Measurements from ENCODE around the gene TIAM2. TPM values are rescaled to one million over a fixed set of nuclear protein-coding genes. Genes with fewer than 3 reads are reported as not detected.

The TIAM2 gene
- total RNA-seq, 1 experiment from 2014 or later, result 9.1 TPM

- TF ChIP-seq, protein P1, sequence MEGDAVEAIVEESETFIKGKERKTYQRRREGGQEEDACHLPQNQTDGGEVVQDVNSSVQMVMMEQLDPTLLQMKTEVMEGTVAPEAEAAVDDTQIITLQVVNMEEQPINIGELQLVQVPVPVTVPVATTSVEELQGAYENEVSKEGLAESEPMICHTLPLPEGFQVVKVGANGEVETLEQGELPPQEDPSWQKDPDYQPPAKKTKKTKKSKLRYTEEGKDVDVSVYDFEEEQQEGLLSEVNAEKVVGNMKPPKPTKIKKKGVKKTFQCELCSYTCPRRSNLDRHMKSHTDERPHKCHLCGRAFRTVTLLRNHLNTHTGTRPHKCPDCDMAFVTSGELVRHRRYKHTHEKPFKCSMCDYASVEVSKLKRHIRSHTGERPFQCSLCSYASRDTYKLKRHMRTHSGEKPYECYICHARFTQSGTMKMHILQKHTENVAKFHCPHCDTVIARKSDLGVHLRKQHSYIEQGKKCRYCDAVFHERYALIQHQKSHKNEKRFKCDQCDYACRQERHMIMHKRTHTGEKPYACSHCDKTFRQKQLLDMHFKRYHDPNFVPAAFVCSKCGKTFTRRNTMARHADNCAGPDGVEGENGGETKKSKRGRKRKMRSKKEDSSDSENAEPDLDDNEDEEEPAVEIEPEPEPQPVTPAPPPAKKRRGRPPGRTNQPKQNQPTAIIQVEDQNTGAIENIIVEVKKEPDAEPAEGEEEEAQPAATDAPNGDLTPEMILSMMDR (conservative IDR thresholded peaks at IDR 0.05; ENCODE audit: low read depth, low read length), result no peak
- no TSS peak for BruUV-seq (replicated peaks)
- Histone ChIP-seq H3K27me3 (replicated peaks; ENCODE audit: insufficient read depth, low read depth, low read length, poor library complexity) (no peaks in the 10 kb centered on the region), H3K27ac (ENCODE audit: low read depth, low read length, poor library complexity, severe bottlenecking) (no peak overlapping the region), H3K4me3 (ENCODE audit: low read depth, low read length, poor library complexity, severe bottlenecking) (no peak overlapping the region), H3K9me3 (ENCODE audit: low read depth, low read length, poor library complexity, severe bottlenecking) (no peaks in the 10 kb centered on the region), H3K4me1 (ENCODE audit: insufficient read depth, low read length, poor library complexity, severe bottlenecking) (no peaks in the 10 kb centered on the region), H3K36me3 (ENCODE audit: insufficient read depth, low read length, poor library complexity, severe bottlenecking) (no peaks in the 10 kb centered on the region)
- intact Hi-C loops (cut with micrococcal nuclease; ENCODE audit: unreplicated experiment), result no loop called here
- ChIA-PET POLR2A (ENCODE audit: low non-redundant PET) (no interaction called here), CTCF (no interaction called here)
- no peak for DNase-seq (ENCODE audit: low spot score)
Measured at GRCh38 chr6:154986787-154987235, 8.3 kb upstream of the TIAM2 start.

DNA sequence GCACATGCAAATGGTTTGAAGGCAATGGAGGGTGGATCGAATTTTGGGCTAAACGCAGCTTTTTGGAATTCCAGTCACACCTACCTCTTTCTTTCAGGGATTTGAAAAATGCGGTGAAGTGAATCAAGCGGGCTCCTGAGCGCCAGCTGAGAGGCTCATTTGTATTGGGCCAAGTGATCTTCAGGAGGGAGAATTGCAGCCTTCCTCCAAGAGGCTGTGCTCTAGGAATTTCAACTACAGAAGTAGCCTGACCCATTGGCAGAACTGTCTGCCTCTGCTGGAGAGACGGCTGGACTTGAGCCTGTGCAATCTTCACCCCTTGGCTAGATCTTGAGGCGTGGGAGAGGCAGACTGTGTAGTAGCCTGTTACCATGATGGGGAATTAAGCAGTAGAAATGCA lies 5.7 kb upstream of the TIAM2 start:
- intact Hi-C loops (cut with micrococcal nuclease; ENCODE audit: unreplicated experiment), result no loop called here
- ChIA-PET POLR2A (ENCODE audit: low non-redundant PET) (interaction anchor here (0.7 kb wide), 1 partner anchor 12 kb away, joined by 3 read pairs; no protein-coding TSS in a partner anchor), CTCF (no interaction called here)
- no peaks in the 10 kb centered on the region for H3K9me3 ChIP-seq (ENCODE audit: low read depth, low read length, poor library complexity, severe bottlenecking)
- no peaks in the 10 kb centered on the region for H3K4me1 ChIP-seq (ENCODE audit: insufficient read depth, low read length, poor library complexity, severe bottlenecking)
- no peak for DNase-seq (ENCODE audit: low spot score)
- no peak overlapping the region for H3K4me3 ChIP-seq (ENCODE audit: low read depth, low read length, poor library complexity, severe bottlenecking)
- no TSS peak for BruUV-seq (replicated peaks)
- TF ChIP-seq, protein P1 (conservative IDR thresholded peaks at IDR 0.05; ENCODE audit: low read depth, low read length), result no peak
- TF ChIP-seq EZH2 (IDR thresholded peaks at IDR 0.05; ENCODE audit: borderline replicate concordance, low read depth, low read length, poor library complexity, severe bottlenecking), result no peak
- no peaks in the 10 kb centered on the region for H3K36me3 ChIP-seq (ENCODE audit: insufficient read depth, low read length, poor library complexity, severe bottlenecking)
- no peaks in the 10 kb centered on the region for H3K27me3 ChIP-seq (replicated peaks; ENCODE audit: insufficient read depth, low read depth, low read length, poor library complexity)
- no peak overlapping the region for H3K27ac ChIP-seq (ENCODE audit: low read depth, low read length, poor library complexity, severe bottlenecking)

GRCh38 chr6:154991207-154991606 lies 3.9 kb upstream of the TIAM2 start:
- no peaks in the 10 kb centered on the region for H3K9me3 ChIP-seq (ENCODE audit: low read depth, low read length, poor library complexity, severe bottlenecking)
- POLR2A ChIA-PET (ENCODE audit: low non-redundant PET), result no interaction called here
- H3K4me3 ChIP-seq (ENCODE audit: low read depth, low read length, poor library complexity, severe bottlenecking), result no peak overlapping the region
- DNase-seq (ENCODE audit: low spot score), result no peak
- H3K27me3 ChIP-seq (replicated peaks; ENCODE audit: insufficient read depth, low read depth, low read length, poor library complexity), result peaks cover 5% of the 10 kb centered on the region
- CTCF ChIA-PET, result no interaction called here
- no TSS peak for BruUV-seq (replicated peaks)
- intact Hi-C loops (cut with micrococcal nuclease; ENCODE audit: unreplicated experiment), result no loop called here
- no peak overlapping the region for H3K27ac ChIP-seq (ENCODE audit: low read depth, low read length, poor library complexity, severe bottlenecking)
- no peaks in the 10 kb centered on the region for H3K36me3 ChIP-seq (ENCODE audit: insufficient read depth, low read length, poor library complexity, severe bottlenecking)
- TF ChIP-seq EZH2 (IDR thresholded peaks at IDR 0.05; ENCODE audit: borderline replicate concordance, low read depth, low read length, poor library complexity, severe bottlenecking), result no peak
- TF ChIP-seq, protein P1 (conservative IDR thresholded peaks at IDR 0.05; ENCODE audit: low read depth, low read length), result no peak
- H3K4me1 ChIP-seq (ENCODE audit: insufficient read depth, low read length, poor library complexity, severe bottlenecking), result peaks cover 6% of the 10 kb centered on the region

Data from A673 (cell line).